Ecto neural progenitor cell (in vitro differentiated cells): Measurements from ENCODE around the gene ANO3.

Experiments
- DNase-seq: peaks from one replicate; pipeline ENCODE4 v3.0.0-alpha.2; 2018; ENCODE audit warnings: low spot score

ANO3 gene

GRCh38 chr11:26359055-26359454 lies 27.1 kb downstream of the ANO3 start:
- no peak for DNase-seq

- DNase-seq = no peak
These were observed 33.4 kb downstream of the ANO3 start for GRCh38 chr11:26365284-26365683.

GRCh38 chr11:26377619-26378018 lies 45.7 kb downstream of the ANO3 start:
- no peak for DNase-seq

- no peak for DNase-seq
These were observed 67.4 kb downstream of the ANO3 start for GRCh38 chr11:26399336-26399735.

- DNase-seq = no peak
These were observed 78.9 kb downstream of the ANO3 start for GRCh38 chr11:26410706-26411366.

GRCh38 chr11:26412955-26413354 lies 81.0 kb downstream of the ANO3 start:
- DNase-seq = no peak

- no peak for DNase-seq
These were observed 86.5 kb downstream of the ANO3 start for GRCh38 chr11:26418386-26418912.

GRCh38 chr11:26420331-26420730 lies 88.4 kb downstream of the ANO3 start:
- no peak for DNase-seq

- no peak for DNase-seq
These were observed 92.3 kb downstream of the ANO3 start for GRCh38 chr11:26424255-26424654.

- no peak for DNase-seq
These were observed 107.9 kb downstream of the ANO3 start for GRCh38 chr11:26439854-26440253.

- no peak for DNase-seq
These were observed 110.2 kb downstream of the ANO3 start for GRCh38 chr11:26442131-26442530.

GRCh38 chr11:26443617-26444016 lies 111.7 kb downstream of the ANO3 start:
- no peak for DNase-seq

GRCh38 chr11:26457636-26458035 lies 125.7 kb downstream of the ANO3 start:
- no peak for DNase-seq

- DNase-seq = no peak
These were observed 133.3 kb downstream of the ANO3 start for GRCh38 chr11:26465274-26465673.

GRCh38 chr11:26467506-26467905 lies 135.6 kb downstream of the ANO3 start:
- no peak for DNase-seq

GRCh38 chr11:26470992-26471391 lies 139.1 kb downstream of the ANO3 start:
- DNase-seq = no peak

GRCh38 chr11:26473216-26474194 lies 141.6 kb downstream of the ANO3 start:
- no peak for DNase-seq

GRCh38 chr11:26474401-26474800 lies 142.5 kb downstream of the ANO3 start:
- no peak for DNase-seq

- no peak for DNase-seq
These were observed 145.5 kb downstream of the ANO3 start for GRCh38 chr11:26477396-26477795.

- DNase-seq = no peak
These were observed 146.8 kb downstream of the ANO3 start for GRCh38 chr11:26478710-26479109.

- no peak for DNase-seq
These were observed 148.1 kb downstream of the ANO3 start for GRCh38 chr11:26480041-26480440.

- DNase-seq = no peak
These were observed 151.2 kb downstream of the ANO3 start for GRCh38 chr11:26483108-26483507.

GRCh38 chr11:26490546-26490945 lies 158.6 kb downstream of the ANO3 start:
- DNase-seq = no peak
